Mucosa of gallbladder (tissue), 1 donor: ENCODE results near the gene SULT4A1. TPM values are rescaled to one million over a fixed set of nuclear protein-coding genes. Genes with fewer than 3 reads are reported as not detected.
"Not testable (repeated sequence)": the region's sequence is repeated elsewhere in the genome, so short reads cannot be mapped to it uniquely, and the experiment has no call there.

ENCODE experiments used
- DNase-seq: peaks from one replicate; pipeline ENCODE4 v3.0.0-alpha.2; 2020; ENCODE audit warnings: low spot score
- total RNA-seq: library from RNA; stranded (reverse); gene quantifications from one replicate; pipeline ENCODE4 v1.2.1, GENCODE V29; 2021
- donor health status: DM: no; HTN: no; CAD: no.

The SULT4A1 gene
- total RNA-seq = 0.43 TPM

- no peak for DNase-seq
Measured at GRCh38 chr22:43862074-43862881, at the start of gene SULT4A1. SULT4A1 (minus strand) TSS chr22:43862513; CDS start chr22:43862382, 131 bp downstream.

GRCh38 chr22:43911351-43911750, 49.0 kb upstream of the SULT4A1 start:
- DNase-seq = no peak

GRCh38 chr22:43910178-43910695, 47.9 kb upstream of the SULT4A1 start:
- no peak for DNase-seq

GRCh38 chr22:43909708-43910107, 47.4 kb upstream of the SULT4A1 start:
- no peak for DNase-seq

- no peak for DNase-seq
Measured at GRCh38 chr22:43905681-43906080, 43.4 kb upstream of the SULT4A1 start.

GRCh38 chr22:43904412-43904811, 42.1 kb upstream of the SULT4A1 start:
- DNase-seq = peak; percentile 19

- not testable (repeated sequence) for DNase-seq
Measured at GRCh38 chr22:43903033-43903432, 40.7 kb upstream of the SULT4A1 start.

GRCh38 chr22:43901976-43902643, 39.8 kb upstream of the SULT4A1 start:
- DNase-seq = no peak

GRCh38 chr22:43900206-43900605, 37.9 kb upstream of the SULT4A1 start:
- no peak for DNase-seq

- DNase-seq = peak; percentile 40
Measured at GRCh38 chr22:43897751-43898261, 35.5 kb upstream of the SULT4A1 start.

GRCh38 chr22:43895986-43896645, 33.8 kb upstream of the SULT4A1 start:
- no peak for DNase-seq

GRCh38 chr22:43894122-43894521, 31.8 kb upstream of the SULT4A1 start:
- DNase-seq = no peak

- no peak for DNase-seq
Measured at GRCh38 chr22:43893266-43893665, 31.0 kb upstream of the SULT4A1 start.

- DNase-seq = no peak
Measured at GRCh38 chr22:43892183-43892894, 30.0 kb upstream of the SULT4A1 start.

GRCh38 chr22:43891360-43892182, 29.3 kb upstream of the SULT4A1 start, which contains the start of gene PNPLA5:
PNPLA5 (minus strand) TSS chr22:43892013; CDS start chr22:43891880, 133 bp downstream.
- DNase-seq = no peak

- DNase-seq = no peak
Measured at GRCh38 chr22:43890901-43891331, 28.6 kb upstream of the SULT4A1 start.

- DNase-seq = no peak
Measured at GRCh38 chr22:43889860-43890253, 27.5 kb upstream of the SULT4A1 start.

GRCh38 chr22:43889201-43889859, 27.0 kb upstream of the SULT4A1 start:
- DNase-seq = no peak

GRCh38 chr22:43888740-43889139, 26.4 kb upstream of the SULT4A1 start:
- DNase-seq = no peak

GRCh38 chr22:43887391-43887790, 25.1 kb upstream of the SULT4A1 start:
- no peak for DNase-seq
